Stimulated activated CD8-positive, alpha-beta memory T cell treated with anti-CD3 and anti-CD28 coated beads, Interleukin-15, amount 100 ng/mL, for 4 hours (primary cell): Measurements from ENCODE around the gene SUGCT.

Experiments
- DNase-seq, 2 donors: peaks; one replicate each; pipeline ENCODE4 v3.0.0-alpha.2; 2020; ENCODE audit warnings: low read depth in 2 of 2

SUGCT gene

DNA sequence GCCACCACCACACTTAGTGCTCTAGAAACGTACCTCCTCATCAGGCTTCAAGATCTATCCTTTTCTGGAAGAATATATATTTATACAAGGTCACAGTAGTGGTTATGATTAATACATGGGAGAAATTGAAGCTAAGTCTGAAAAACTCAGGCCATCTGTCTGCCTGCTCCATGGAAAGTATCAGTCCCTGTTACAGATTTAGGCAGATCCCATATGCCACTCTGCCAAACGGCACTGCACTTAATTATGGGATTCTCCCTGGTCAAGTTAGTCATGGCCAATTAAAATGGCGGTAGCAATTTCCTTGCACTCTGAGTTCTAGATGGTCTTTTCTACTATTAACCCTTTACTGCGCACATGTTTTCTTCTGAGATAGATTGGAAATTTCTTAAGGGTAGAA lies 740.0 kb downstream of the SUGCT start:
- DNase-seq: no peak

DNA sequence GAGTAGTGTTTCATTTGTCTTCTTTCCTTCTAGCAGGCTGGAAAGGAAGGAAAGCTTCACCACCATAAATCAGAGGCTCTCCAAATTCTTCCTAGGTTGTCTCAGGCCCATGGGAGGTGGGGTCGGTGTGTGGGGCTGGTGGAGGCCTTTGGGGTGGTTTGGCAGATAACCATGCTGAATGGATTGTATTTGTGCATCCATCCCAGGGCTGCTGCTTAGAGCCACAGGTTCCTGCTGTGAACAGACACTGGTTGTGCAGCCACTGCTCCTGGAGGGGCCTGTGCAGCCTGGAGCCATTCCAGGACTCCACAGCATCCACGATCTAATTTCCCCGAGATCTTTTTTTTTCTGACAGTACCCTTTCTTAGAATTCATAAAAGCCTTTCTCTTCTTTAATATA lies 741.8 kb downstream of the SUGCT start:
- DNase-seq: no peak

DNA sequence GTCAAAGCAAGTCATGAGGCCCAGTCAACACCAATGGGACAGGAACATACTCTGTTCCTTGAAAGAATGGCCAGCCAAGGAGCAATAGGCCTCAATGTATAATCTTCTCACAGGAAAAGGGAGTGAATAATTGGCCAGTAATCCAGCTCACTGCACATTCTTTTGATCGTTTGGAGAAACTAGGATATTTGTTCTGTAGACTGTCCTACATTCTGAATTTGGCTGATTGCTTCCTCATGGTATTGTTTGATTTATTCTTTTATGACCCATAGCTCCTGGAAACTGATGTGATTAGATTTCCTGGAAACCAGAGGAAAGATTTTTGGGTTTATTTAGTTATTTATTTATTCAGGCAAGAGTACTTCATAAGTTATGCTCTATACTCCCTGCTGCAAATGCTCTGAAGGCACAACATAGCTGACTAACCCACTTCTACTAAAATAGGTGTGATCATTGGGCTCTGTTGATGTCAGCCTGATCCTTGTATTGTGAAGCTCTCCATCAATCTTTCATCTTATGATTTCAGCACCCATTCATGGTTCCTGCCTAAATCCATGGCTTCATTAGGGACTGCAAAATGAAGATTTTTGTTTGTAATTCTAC lies 745.2 kb downstream of the SUGCT start:
- no peak for DNase-seq

DNA sequence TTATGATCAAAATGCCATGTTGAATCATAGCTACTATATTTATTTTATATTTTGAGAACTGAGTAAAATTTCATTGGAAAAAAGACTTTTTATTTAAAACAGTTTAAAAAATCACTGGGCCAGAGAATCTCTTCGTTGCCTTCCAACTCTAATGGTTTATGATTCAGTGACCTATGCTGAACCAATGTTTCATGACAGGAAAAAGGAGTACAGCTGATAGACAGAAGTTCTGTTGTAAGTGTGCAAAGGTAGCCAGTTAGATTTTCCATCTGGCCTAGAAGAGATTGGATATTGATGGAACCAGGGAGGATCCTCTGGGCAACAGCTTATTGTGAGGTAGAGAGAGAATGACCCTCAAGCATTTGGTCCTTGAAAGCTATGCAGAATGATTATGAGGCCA lies 745.8 kb downstream of the SUGCT start:
- DNase-seq: no peak

DNA sequence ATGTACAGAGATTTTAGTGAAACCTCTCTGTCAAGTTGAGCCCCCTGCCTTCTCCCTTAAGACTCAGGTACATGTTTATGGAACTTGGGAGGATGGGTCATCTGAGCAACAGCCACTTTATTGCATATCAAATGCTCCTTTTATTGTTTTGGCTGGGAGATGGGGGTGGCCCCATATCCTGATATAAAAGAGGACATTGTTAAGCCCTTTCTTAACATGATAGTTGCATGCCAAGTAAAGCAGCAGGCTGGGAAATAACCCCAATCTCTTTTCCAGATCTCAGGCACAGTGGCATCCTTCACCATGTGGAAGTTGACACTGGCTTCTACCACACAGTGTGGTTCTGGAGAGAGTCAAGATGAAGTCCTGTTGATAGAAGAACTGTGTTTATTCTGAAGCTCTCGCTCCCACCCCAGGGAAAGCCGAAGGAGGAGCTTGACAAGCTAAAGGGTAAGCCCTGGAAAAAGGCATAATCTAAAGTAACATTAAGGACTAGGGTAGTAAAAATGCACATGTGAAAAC lies 746.7 kb downstream of the SUGCT start:
- DNase-seq: no peak

DNA sequence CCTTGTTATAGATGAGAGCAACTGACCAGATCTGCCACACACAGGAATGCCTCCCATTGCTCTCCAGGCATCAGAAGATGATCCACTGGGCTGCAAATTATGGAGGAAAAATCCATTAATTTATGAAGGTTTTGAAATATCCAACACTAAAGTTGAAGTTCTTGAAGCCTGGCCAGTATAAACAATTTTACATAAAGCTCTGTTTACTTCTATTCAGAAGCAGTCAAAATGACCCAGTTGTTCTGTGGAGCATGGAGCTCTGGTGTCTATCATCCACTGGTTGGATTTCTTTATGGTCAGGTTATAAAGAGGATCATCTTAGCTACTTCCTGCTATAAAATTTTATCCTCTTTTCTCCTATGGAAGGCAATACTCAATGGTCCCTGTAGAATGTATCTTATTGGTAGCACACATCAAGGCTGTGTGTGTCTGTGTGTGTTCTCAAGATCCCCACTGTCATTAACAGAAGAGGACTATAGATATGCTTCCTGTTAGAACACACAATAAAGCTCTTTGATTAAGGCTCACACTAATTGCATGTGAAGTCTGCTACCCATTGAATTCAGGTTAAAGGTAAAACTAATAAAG lies 747.4 kb downstream of the SUGCT start:
- DNase-seq: no peak

DNA sequence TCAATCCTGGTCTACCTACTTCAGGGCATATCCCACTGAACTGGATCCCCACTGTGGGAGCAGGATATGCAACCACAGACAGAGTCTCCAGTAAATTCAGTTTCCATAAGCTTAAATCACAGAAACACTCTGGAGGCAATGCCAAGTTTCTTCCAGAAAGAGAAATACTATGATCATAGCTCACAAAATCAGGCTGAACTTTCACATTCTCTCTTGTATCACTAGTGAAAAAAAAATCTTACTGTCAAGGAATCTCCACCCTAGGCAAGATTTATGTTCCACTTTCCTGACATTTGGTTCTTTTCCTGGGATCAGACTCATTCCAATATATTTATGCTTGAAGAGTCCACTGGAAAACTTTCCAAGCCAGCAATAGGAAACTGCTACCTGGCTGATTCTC lies 749.0 kb downstream of the SUGCT start:
- DNase-seq: no peak

DNA sequence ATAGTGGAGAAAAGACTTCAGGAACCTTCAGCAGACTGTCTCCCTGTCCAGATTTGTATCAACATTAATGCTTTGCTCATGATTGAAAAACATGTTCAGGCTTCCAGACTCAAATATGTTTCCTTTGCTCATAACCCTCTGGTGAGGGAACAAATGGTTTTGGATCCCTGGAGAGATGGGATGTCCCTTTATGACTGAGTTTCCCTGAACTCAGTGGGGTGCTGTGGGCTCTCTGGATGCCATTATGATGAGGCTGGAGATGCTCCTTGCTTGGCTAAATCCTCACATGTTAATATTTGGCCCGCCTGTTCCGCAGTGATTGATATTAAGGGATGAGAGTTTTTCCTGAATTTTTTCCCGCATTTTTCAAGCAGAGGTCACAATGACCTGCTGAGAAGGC lies 749.4 kb downstream of the SUGCT start:
- DNase-seq: no peak

DNA sequence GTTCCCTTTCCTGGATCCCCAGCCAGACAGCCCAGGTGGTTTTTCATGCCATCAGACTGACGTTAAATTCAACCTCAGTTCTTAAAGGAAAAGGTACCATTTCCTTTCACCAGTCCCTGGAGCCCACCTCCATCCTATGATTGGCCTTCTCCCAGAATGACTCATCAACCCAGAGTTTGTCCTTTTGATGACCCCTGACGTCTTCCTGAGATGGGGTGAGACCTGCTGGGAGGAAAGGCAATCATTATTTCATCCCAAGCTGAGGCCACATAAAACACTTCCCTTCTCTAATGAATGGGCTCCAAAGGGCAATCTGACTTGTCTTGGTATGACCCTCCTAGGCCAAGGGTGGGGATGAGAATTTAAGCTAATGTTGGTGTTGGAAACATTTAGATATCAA lies 750.7 kb downstream of the SUGCT start:
- no peak for DNase-seq

DNA sequence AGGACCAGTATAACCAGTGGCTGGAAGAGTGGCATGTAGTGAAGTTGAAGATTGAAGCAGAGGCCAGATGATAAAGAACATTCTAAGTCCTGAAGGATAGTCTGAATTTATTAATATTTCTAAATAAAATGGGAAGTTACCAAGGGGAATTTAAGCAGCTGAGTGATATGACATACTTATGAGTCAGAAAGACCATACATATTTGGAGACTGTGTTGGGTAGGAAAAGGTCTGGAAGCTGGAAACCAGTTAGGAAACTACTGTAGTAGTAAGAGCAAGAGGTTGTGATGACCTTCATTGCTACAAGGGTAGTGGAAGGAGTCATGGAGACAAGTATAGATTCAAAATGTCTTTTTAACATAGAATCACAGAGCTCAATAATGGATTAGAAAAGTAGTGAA lies 752.3 kb downstream of the SUGCT start:
- DNase-seq: no peak

DNA sequence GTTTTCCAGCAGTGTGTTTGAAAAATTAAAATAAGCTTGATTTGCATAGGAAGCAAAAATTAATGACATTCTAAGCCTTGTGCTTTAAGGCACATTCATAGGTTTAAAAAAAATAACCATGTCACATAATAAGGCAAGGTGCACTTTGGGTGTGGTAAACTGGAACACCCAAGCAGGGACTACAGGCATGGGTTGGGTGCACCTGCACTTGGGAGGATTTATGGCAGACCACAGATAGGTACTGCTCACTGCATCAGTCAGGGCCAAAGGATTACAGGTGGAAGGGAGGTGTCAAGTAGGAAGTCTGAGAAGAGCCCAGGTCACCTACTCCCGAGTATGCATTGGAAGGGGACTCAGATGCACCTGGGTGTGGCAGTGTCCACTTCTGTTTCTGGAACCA lies 753.7 kb downstream of the SUGCT start:
- DNase-seq: no peak

DNA sequence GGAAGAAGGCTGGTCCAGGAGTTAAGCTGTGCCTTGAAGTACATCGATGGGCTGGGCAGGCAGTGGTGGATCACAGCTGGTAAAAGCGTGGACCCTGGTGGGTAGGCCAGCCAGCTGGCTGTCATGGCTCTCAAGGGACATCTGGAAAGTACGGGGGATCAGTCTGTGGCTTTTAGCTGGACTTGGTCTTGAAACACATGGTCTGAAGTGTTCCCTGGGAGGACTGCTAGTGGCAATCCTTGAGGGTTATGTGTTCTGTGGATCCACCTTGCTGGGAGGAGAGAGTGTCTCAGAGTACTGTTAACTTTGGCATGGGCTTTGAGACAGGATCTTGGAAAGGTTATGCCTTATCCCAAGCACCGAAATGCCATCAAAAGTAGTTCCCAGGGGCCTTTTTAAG lies 754.3 kb downstream of the SUGCT start:
- DNase-seq: no peak

DNA sequence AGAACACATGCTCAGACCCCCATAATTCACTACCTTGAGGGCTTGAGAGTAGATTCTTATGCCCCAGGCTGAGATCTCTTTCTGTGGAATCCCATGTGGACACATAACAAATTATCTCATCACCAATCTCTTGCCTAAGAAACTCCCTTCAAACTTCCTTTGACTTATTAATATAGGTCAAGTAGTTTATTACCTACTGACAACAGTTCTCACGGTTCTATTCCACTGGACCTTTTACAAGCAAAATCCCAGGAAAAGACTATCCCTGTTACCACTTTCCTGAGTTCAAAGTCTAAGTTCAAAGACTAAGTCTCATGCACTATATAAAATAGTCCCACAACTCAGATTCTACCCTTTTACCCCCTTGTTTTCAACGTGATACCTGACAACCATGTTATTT lies 754.7 kb downstream of the SUGCT start:
- DNase-seq: no peak

DNA sequence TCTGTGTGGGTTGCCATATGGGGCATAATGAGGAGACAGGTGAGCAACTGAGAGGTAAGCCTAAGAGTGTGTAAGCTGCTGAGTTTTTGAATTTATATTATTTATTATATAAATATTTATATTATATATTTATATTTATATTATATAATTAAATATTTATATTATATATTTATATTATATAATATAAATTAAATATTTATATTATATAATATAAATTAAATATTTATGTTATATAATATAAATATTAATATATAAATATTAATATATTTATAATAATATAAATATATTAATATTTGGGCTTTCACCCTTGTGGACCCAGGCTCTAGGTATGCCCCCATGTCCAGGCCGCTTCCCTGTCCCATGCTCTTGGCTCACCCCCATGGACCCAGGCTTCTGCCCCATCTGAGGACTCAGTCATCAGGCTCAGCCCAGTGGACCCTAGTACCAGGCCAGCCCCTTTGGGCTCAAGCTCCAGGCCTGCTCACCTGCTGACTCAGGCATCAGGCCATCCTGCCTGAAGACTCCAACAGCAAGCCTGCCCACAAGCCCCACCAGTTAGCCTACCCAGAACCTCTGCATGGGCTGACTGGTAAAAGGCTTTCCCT lies 755.4 kb downstream of the SUGCT start:
- no peak for DNase-seq

DNA sequence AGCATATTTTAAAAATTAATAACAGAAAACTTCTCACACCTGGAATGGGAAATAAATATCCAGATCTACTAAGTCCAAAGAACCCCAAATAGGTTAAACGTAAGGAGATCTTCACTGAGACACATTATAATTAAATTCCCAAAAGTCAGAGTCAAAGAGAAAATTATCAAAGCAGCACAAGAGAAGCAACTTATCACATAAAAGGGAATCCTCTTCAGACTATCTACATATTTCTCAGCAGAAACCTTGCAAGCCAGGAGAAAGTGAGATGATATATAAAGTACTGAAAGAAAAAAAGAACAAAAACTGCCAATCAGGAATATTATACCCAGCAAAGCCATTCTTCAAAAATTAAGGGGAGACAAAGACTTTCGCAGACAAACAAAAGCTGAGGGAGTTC lies 756.4 kb downstream of the SUGCT start:
- no peak for DNase-seq

DNA sequence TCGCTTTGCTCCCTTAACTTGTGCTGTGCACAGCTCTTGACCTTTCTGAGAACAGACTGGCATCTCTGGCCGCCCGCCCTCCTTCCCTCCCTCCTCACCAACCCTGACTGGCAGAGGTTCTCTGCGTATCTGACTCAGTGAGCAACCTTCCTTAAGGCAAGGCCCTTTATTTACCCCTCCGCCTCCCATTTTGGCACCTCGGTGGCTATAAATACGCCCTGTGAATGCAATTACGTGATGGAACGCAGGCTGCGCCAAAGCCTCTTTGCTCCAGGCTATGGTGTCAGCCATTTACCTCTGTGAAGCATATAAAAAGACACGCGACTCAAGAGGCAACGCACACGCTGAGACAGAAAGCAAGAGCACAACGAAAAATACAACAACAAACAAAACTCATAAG lies 764.3 kb downstream of the SUGCT start:
- no peak for DNase-seq

DNA sequence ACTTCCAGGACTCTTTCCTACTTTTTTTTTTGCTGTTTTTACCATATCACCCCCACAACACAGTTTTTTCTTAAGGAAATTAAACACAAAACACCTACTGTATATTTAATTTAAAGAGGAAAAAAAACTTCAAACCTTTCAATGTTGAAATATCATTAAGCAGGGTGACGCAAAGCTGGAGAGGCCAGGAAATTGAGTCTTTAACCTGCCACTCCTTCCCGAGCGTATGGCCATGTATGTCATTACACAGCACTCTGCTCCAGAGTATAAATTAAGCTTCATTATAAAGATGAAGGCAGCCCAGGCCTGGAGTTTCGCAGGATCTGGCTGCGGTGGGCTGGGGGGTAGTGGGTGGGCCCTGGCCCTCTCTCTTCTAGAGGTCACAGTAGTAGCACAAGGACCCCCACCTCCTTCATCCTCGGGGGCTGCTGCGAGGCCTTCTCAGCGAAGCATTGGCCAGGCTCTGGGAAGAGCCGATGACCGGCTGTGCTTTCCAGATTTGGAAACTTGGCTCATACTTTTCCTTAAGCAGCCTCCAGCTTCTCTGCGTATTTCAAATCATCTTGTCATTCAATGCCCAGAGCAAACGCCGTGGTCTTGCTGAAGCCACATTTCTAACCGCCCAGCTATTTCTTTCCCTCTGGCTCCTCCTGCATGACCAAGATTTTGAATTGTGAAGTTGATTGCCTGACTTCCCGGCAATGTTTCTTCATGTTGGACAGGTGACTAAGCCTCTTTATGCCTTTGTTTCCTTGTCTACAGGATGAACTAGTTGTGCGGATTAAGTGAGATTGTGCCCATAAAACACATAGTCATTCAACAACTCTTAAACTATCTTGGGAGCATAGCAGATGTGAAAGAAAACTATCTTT lies 765.1 kb downstream of the SUGCT start:
- DNase-seq: no peak

DNA sequence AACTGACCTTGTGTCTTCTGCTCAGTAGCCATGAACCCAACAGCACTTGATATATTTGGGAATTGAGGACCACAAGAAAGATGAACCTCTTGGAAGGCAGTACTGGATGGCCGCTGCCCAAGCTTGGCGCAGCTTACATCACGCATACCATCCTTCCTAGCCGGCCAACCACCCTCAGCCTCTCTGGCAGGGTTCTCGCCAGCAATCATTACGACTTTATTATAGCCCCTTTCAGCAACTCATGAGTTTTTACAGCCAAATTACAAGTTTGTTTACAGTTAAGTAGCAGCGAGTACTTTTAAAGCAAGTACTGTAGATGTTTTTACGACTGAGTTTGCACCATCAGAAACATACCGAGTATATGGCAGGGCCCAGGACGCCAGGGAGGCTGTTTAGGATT lies 769.1 kb downstream of the SUGCT start:
- no peak for DNase-seq

DNA sequence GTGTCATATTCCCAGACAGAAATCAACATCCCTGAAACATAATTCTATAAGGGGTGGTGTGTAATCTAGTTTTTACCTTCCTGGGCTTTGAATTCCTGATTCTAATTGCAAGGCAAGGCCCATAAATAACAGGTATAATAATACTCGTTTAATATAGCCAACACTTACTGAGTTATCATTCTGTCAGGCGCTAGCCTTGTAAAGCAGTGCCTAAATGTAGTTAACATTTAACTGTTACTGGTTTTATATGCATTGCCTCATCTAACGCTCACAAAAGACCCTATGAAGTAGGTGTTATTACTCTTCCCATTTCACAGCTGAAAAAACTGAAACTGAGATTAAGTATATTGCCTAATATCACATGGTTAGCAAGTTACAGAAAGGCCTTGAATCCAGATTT lies 772.5 kb downstream of the SUGCT start:
- no peak for DNase-seq

DNA sequence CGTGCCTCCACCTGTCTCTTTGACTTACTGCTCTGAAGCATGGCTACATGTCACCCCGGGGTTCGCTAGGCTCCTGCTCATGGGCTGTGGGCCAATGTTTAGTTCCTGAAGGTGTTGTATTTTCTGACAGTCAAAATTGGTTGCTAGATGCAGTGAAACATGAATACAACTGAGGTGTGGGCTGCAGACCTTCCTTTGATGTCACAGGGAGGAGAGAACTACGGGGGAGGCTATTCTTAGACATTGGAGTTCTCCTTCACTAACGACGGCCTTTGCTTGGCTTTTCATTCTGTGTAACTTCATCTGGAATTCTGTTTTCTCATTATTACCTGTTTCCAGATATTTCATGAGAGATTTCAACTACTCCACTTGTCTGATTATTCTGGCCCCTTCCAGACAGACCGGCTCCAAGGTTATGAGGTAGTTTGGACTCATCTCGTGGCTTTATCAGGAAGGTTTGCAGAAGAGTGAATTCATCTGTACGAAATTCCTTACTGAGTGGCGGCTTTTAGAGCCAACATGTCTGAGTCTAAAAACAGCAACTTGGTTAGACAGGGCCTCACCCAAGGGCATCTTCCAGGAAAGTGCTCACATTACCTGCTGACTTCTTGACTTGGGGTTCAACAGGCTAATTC lies 774.7 kb downstream of the SUGCT start:
- DNase-seq: no peak
